Activated CD4-positive, alpha-beta T cell treated with anti-CD3 and anti-CD28 coated beads for 4 hours (primary cell): ENCODE data around the gene MMP1.

Source experiments
- DNase-seq, 2 donors: peaks; one replicate each; pipeline ENCODE4 v3.0.0-alpha.2; 2020

The MMP1 gene

GRCh38 chr11:102798012-102798746, at the start of gene MMP1:
MMP1 (minus strand) TSS chr11:102798160; CDS start chr11:102798092, 68 bp downstream.
- no peak for DNase-seq

- DNase-seq: no peak
Measured at GRCh38 chr11:102846292-102846691, 48.3 kb upstream of the MMP1 start.

GRCh38 chr11:102843489-102843888, 45.5 kb upstream of the MMP1 start, which contains the start of gene MMP3:
MMP3 (minus strand) TSS chr11:102843609; CDS start chr11:102843546, 63 bp downstream.
- no peak for DNase-seq

- DNase-seq: no peak
Measured at GRCh38 chr11:102842930-102843329, 45.0 kb upstream of the MMP1 start.

- no peak for DNase-seq
Measured at GRCh38 chr11:102840018-102840417, 42.1 kb upstream of the MMP1 start.

- DNase-seq: no peak
Measured at GRCh38 chr11:102837646-102838045, 39.7 kb upstream of the MMP1 start.

GRCh38 chr11:102837156-102837555, 39.2 kb upstream of the MMP1 start:
- DNase-seq: no peak

GRCh38 chr11:102836290-102836875, 38.4 kb upstream of the MMP1 start:
- DNase-seq: no peak

GRCh38 chr11:102833731-102834130, 35.8 kb upstream of the MMP1 start:
- no peak for DNase-seq

GRCh38 chr11:102832612-102833011, 34.7 kb upstream of the MMP1 start:
- no peak for DNase-seq

- DNase-seq: no peak
Measured at GRCh38 chr11:102831489-102832440, 33.8 kb upstream of the MMP1 start.

- no peak for DNase-seq
Measured at GRCh38 chr11:102831128-102831488, 33.1 kb upstream of the MMP1 start.

GRCh38 chr11:102830001-102830727, 32.2 kb upstream of the MMP1 start:
- no peak for DNase-seq

GRCh38 chr11:102829316-102830000, 31.5 kb upstream of the MMP1 start:
- DNase-seq: no peak

- no peak for DNase-seq
Measured at GRCh38 chr11:102824556-102824955, 26.6 kb upstream of the MMP1 start.

- no peak for DNase-seq
Measured at GRCh38 chr11:102819491-102819890, 21.5 kb upstream of the MMP1 start.

GRCh38 chr11:102813484-102813883, 15.5 kb upstream of the MMP1 start:
- DNase-seq: no peak

GRCh38 chr11:102812188-102812587, 14.2 kb upstream of the MMP1 start:
- no peak for DNase-seq

- DNase-seq: no peak
Measured at GRCh38 chr11:102810950-102811660, 13.1 kb upstream of the MMP1 start.

- no peak for DNase-seq
Measured at GRCh38 chr11:102809971-102810370, 12.0 kb upstream of the MMP1 start.

GRCh38 chr11:102807921-102808320, 10.0 kb upstream of the MMP1 start:
- no peak for DNase-seq

- no peak for DNase-seq
Measured at GRCh38 chr11:102806296-102806695, 8.3 kb upstream of the MMP1 start.
